HEK293 (cell line): Measurements from ENCODE around the gene HMGN1.
A peak's percentile ranks its signal among the peaks of the same experiment; 100 is the strongest.

Experiments
- CTCF ChIA-PET: fragments of 350-600 bp; formaldehyde crosslinking; extraction: SDS; loops from one replicate; lab custom pipeline; 2021; ENCODE audit warnings: antibody characterized with exemption; lab: Yijun Ruan, JAX
- POLR2A ChIA-PET: fragments of 300-600 bp; formaldehyde crosslinking; extraction: SDS; loops from one replicate; lab custom pipeline; 2020; ENCODE audit warnings: antibody characterized with exemption, inconsistent platforms; lab: Yijun Ruan, JAX
- H3K27ac ChIP-seq: fragments of 200-500 bp; sonication (Bioruptor generic); 2 replicates; pipeline ENCODE4 v1.5.1; 2014; ENCODE audit warnings: low read depth, low read length, control low read depth, inconsistent platforms; ENCODE audit errors: extremely low read depth
- H3K36me3 ChIP-seq, 2 experiments: fragments of 200-500 bp in 1 of 2; sonication (Bioruptor generic) in 1 of 2; 1 replicate in 1 of 2; 2 replicates in 1 of 2; pipeline ENCODE4 v1.5.1; 2014 to 2017; ENCODE audit warnings: inconsistent platforms in 2 of 2, low read length in 2 of 2; ENCODE audit not compliant: control insufficient read depth in 2 of 2, insufficient read depth in 1 of 2
- H3K4me1 ChIP-seq: fragments of 200-500 bp; sonication (Bioruptor generic); 2 replicates; pipeline ENCODE4 v1.5.1; 2014; ENCODE audit warnings: mild to moderate bottlenecking, low read length, inconsistent platforms; ENCODE audit not compliant: control insufficient read depth, insufficient read depth
- H3K4me3 ChIP-seq: 2 replicates; pipeline ENCODE4 v1.5.1; 2011; ENCODE audit warnings: low read depth, mild to moderate bottlenecking, control low read depth, low read length, moderate library complexity
- H3K9me3 ChIP-seq: fragments of 200-500 bp; sonication (Bioruptor generic); 2 replicates; pipeline ENCODE4 v1.5.1; 2014; ENCODE audit warnings: low read depth, low read length, inconsistent platforms; ENCODE audit not compliant: control insufficient read depth, insufficient read depth
- EGR2 ChIP-seq: fragments of 450-650 bp; formaldehyde crosslinking; IDR thresholded peaks from 2 replicates; pipeline ENCODE4 v1.5.1; 2016; ENCODE audit warnings: low read depth, missing biosample characterization, missing genetic modification characterization
- INSM2 ChIP-seq: fragments of 450-650 bp; formaldehyde crosslinking; IDR thresholded peaks from 2 replicates; pipeline ENCODE4 v1.5.1; 2016; ENCODE audit warnings: missing biosample characterization, missing genetic modification characterization
- SETDB1 ChIP-seq: IDR thresholded peaks from one replicate; pipeline ENCODE4 v1.6.1; 2017; ENCODE audit warnings: mild to moderate bottlenecking, low read length, moderate library complexity, mixed read lengths; ENCODE audit not compliant: insufficient read length
- ZBTB17 ChIP-seq: fragments of 450-650 bp; formaldehyde crosslinking; IDR thresholded peaks from 2 replicates; pipeline ENCODE4 v1.5.1; 2016; ENCODE audit warnings: missing biosample characterization, missing genetic modification characterization
- ZBTB26 ChIP-seq: fragments of 450-650 bp; formaldehyde crosslinking; optimal IDR thresholded peaks from 2 replicates; pipeline ENCODE3; 2016; ENCODE audit warnings: missing biosample characterization, mild to moderate bottlenecking, missing genetic modification characterization
- ZBTB8A ChIP-seq: fragments of 450-650 bp; formaldehyde crosslinking; IDR thresholded peaks from 2 replicates; pipeline ENCODE4 v1.5.1; 2016; ENCODE audit warnings: missing biosample characterization, missing genetic modification characterization
- ZFHX2 ChIP-seq: fragments of 450-650 bp; formaldehyde crosslinking; conservative IDR thresholded peaks from 2 replicates; pipeline ENCODE4 v1.5.1; 2016; ENCODE audit warnings: missing biosample characterization, missing genetic modification characterization
- ZNF121 ChIP-seq: fragments of 450-650 bp; formaldehyde crosslinking; IDR thresholded peaks from 2 replicates; pipeline ENCODE4 v1.5.1; 2016; ENCODE audit warnings: missing biosample characterization, missing genetic modification characterization
- ZNF132 ChIP-seq: fragments of 450-650 bp; formaldehyde crosslinking; IDR thresholded peaks from 2 replicates; pipeline ENCODE4 v1.5.1; 2017; ENCODE audit warnings: missing biosample characterization, missing genetic modification characterization, borderline replicate concordance
- ZNF211 ChIP-seq: fragments of 450-650 bp; formaldehyde crosslinking; IDR thresholded peaks from 2 replicates; pipeline ENCODE4 v1.5.1; 2016; ENCODE audit warnings: low read depth, missing biosample characterization, missing genetic modification characterization
- ZNF473 ChIP-seq: fragments of 450-650 bp; formaldehyde crosslinking; IDR thresholded peaks from 2 replicates; pipeline ENCODE4 v1.5.1; 2017; ENCODE audit warnings: missing biosample characterization, missing genetic modification characterization
- ZNF521 ChIP-seq: fragments of 450-650 bp; formaldehyde crosslinking; IDR thresholded peaks from 2 replicates; pipeline ENCODE4 v1.5.1; 2017; ENCODE audit warnings: missing biosample characterization, mild to moderate bottlenecking, missing genetic modification characterization
- ZNF623 ChIP-seq: fragments of 450-650 bp; formaldehyde crosslinking; IDR thresholded peaks from 2 replicates; pipeline ENCODE4 v1.5.1; 2016; ENCODE audit warnings: missing biosample characterization, missing genetic modification characterization
- ZXDB ChIP-seq: fragments of 450-650 bp; formaldehyde crosslinking; IDR thresholded peaks from 2 replicates; pipeline ENCODE4 v1.5.1; 2016; ENCODE audit warnings: missing biosample characterization, missing genetic modification characterization
- TF ChIP-seq, protein P1 (sequence below): fragments of 450-650 bp; formaldehyde crosslinking; IDR thresholded peaks from 2 replicates; pipeline ENCODE4 v1.5.1; 2016; ENCODE audit warnings: missing biosample characterization, missing genetic modification characterization
- TF ChIP-seq, protein P2 (sequence below): fragments of 450-650 bp; formaldehyde crosslinking; IDR thresholded peaks from 2 replicates; pipeline ENCODE4 v1.5.1; 2016; ENCODE audit warnings: missing biosample characterization, missing genetic modification characterization

Gene HMGN1

DNA sequence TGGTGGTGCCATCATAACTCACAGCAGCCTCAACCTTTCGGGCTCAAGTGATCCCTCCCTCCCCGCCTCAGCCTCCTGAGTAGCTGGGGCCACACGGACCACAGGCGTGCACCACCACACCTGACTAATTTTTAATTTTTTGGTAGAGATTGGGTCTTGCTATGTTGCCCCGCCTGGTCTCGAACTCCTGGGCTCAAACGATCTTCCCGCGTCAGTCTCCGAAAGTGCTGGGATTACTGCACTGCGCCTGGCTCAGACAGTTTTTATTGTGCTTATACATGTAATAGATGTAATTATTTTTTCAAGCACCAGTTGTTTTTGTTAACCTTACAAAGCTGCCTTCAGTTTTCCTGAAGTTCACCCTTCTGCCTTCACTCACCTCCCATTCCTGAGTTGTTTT, 38.0 kb upstream of the HMGN1 start:
- Histone ChIP-seq H3K4me3 (no peak overlapping the region), H3K27ac (no peak overlapping the region), H3K4me1 (peaks cover 14% of the 10 kb centered on the region), H3K9me3 (no peaks in the 10 kb centered on the region), H3K36me3 (peaks cover 0 to 15% of the 10 kb centered on the region in 2 experiments; a peak in 2 of 3 replicates)
- peak; percentile 100 for TF ChIP-seq ZNF121 (tag by site-specific recombination)
- no peak for TF ChIP-seq ZNF521
- POLR2A ChIA-PET, result interaction anchor here (0.9 to 3.2 kb wide), 5 partner anchors 38 to 203 kb away, joined by 3 to 33 read pairs (median 26); partner anchors contain the start of genes BRWD1, HMGN1 and PSMG1
- CTCF ChIA-PET, result interaction anchor here (0.6 to 1.7 kb wide), 12 partner anchors 10 to 205 kb away, joined by 3 to 16 read pairs (median 4); partner anchors contain the start of genes BRWD1 and PSMG1

- H3K4me3 ChIP-seq, result no peak overlapping the region
- H3K27ac ChIP-seq, result peak overlapping the region; percentile 61
- ChIA-PET POLR2A (interaction anchor here (1.1 to 3.2 kb wide), 4 partner anchors 13 to 203 kb away, joined by 6 to 32 read pairs (median 6); partner anchors contain the start of genes BRWD1 and PSMG1), CTCF (interaction anchor here (1.2 kb wide), 1 partner anchor 110 kb away, joined by 4 read pairs; no protein-coding TSS in a partner anchor)
- H3K4me1 ChIP-seq, result peaks cover 14% of the 10 kb centered on the region
- H3K36me3 ChIP-seq, result peaks cover 0 to 9% of the 10 kb centered on the region in 2 experiments; a peak in 2 of 3 replicates
- H3K9me3 ChIP-seq, result no peaks in the 10 kb centered on the region
- TF ChIP-seq INSM2 (tag by site-specific recombination) (no peak), ZFHX2 (tag by site-specific recombination) (peak; percentile 35; the same call in 1 of the 2 replicates), SETDB1 (no peak), EGR2 (tag by site-specific recombination) (0 out of 2 replicates have a peak, but pooled peaks have one; percentile 20)
- TF ChIP-seq, protein P1, sequence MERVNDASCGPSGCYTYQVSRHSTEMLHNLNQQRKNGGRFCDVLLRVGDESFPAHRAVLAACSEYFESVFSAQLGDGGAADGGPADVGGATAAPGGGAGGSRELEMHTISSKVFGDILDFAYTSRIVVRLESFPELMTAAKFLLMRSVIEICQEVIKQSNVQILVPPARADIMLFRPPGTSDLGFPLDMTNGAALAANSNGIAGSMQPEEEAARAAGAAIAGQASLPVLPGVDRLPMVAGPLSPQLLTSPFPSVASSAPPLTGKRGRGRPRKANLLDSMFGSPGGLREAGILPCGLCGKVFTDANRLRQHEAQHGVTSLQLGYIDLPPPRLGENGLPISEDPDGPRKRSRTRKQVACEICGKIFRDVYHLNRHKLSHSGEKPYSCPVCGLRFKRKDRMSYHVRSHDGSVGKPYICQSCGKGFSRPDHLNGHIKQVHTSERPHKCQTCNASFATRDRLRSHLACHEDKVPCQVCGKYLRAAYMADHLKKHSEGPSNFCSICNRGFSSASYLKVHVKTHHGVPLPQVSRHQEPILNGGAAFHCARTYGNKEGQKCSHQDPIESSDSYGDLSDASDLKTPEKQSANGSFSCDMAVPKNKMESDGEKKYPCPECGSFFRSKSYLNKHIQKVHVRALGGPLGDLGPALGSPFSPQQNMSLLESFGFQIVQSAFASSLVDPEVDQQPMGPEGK (tag by site-specific recombination), result peak; percentile 12; the same call in 1 of the 2 replicates
Measured at GRCh38 chr21:39386194-39386593, 37.3 kb upstream of the HMGN1 start.

DNA sequence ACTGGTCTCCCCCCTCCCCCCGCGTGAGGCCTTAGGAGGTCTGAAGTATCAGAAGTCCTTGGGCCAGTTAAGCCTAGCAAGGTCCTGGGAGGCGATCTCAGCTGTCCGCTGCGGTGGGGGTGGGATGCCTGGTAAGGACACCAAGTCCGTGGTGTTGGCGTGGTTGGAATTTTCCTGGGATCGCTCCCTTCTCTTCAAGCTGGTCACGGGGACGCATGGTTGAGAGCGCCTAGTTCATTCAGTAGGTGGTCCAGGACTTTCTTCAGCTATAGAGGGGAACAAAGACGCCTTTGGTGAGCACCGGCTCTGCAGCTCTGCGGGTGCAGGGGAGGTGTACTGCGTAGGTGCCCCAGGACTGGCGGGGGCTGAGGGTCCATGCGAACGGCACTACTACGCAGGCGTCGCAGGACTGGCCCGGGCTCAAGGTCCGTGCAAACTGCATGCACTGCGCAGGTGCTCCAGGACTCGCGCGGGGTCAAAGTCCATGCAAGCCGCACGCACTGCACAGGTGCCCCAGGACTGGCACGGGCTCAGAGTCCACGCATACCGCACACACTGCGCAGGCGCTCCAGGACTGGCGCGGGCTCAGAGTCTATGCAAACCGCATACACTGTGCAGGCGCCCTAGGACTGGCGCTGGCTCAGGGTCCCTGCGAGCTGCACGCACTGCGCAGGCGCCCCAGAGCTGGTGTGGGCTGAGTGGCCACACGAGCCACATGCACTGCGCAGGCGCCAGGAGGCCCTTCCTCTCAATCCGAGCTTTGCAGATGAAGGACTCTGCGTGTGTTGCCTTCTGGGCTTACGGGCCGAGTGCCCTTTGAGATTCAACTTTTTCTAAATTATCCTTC, 36.6 kb upstream of the HMGN1 start:
- Histone ChIP-seq H3K9me3 (no peaks in the 10 kb centered on the region), H3K4me3 (peak overlapping the region; percentile 23), H3K27ac (peak overlapping the region; percentile 61), H3K4me1 (peaks cover 14% of the 10 kb centered on the region), H3K36me3 (peaks cover 0 to 4% of the 10 kb centered on the region in 2 experiments; a peak in 2 of 3 replicates)
- ChIA-PET CTCF (no interaction called here), POLR2A (interaction anchor here (1.1 to 3.2 kb wide), 5 partner anchors 12 to 202 kb away, joined by 4 to 32 read pairs (median 6); partner anchors contain the start of genes BRWD1 and PSMG1)
- TF ChIP-seq ZNF623, result peak; percentile 34; the same call in 1 of the 2 replicates
- no peak for TF ChIP-seq ZNF211
- TF ChIP-seq ZBTB26 (tag by site-specific recombination), result peak; percentile 50
- TF ChIP-seq, protein P2, sequence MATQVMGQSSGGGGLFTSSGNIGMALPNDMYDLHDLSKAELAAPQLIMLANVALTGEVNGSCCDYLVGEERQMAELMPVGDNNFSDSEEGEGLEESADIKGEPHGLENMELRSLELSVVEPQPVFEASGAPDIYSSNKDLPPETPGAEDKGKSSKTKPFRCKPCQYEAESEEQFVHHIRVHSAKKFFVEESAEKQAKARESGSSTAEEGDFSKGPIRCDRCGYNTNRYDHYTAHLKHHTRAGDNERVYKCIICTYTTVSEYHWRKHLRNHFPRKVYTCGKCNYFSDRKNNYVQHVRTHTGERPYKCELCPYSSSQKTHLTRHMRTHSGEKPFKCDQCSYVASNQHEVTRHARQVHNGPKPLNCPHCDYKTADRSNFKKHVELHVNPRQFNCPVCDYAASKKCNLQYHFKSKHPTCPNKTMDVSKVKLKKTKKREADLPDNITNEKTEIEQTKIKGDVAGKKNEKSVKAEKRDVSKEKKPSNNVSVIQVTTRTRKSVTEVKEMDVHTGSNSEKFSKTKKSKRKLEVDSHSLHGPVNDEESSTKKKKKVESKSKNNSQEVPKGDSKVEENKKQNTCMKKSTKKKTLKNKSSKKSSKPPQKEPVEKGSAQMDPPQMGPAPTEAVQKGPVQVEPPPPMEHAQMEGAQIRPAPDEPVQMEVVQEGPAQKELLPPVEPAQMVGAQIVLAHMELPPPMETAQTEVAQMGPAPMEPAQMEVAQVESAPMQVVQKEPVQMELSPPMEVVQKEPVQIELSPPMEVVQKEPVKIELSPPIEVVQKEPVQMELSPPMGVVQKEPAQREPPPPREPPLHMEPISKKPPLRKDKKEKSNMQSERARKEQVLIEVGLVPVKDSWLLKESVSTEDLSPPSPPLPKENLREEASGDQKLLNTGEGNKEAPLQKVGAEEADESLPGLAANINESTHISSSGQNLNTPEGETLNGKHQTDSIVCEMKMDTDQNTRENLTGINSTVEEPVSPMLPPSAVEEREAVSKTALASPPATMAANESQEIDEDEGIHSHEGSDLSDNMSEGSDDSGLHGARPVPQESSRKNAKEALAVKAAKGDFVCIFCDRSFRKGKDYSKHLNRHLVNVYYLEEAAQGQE, result no peak
- TF ChIP-seq ZXDB (tag by site-specific recombination), result 0 out of 2 replicates have a peak, but pooled peaks have one; percentile 23
- no peak for TF ChIP-seq ZBTB17 (tag by site-specific recombination)
- TF ChIP-seq, protein P1 (tag by site-specific recombination), result peak; percentile 12; the same call in 1 of the 2 replicates
- TF ChIP-seq ZNF132 (tag by site-specific recombination), result no peak
- peak; percentile 11; the same call in 1 of the 2 replicates for TF ChIP-seq ZFHX2 (tag by site-specific recombination)
- TF ChIP-seq ZBTB8A (tag by site-specific recombination), result peak; percentile 31; the same call in 1 of the 2 replicates
- TF ChIP-seq ZNF473 (tag by site-specific recombination), result no peak
